ENCODE results near the gene IL1F10.

The IL1F10 gene

GRCh38 chr2:113039719-113040118, 28.1 kb upstream of the IL1F10 start:
- Histone ChIP-seq H3K4me3 (ENCODE audit: low read length) (no peak overlapping the region), H3K4me1 (ENCODE audit: insufficient read depth, low read length) (no peaks in the 10 kb centered on the region), H3K27ac (ENCODE audit: low read length) (no peak overlapping the region), H3K9me3 (ENCODE audit: insufficient read depth, low read depth, low read length) (no peaks in the 10 kb centered on the region; the same call in 1 of the 2 replicates), H3K27me3 (ENCODE audit: insufficient read depth, low read length) (no peaks in the 10 kb centered on the region), H3K36me3 (ENCODE audit: insufficient read depth, low read depth, low read length) (no peaks in the 10 kb centered on the region), H3K9ac (ENCODE audit: low read depth, low read length) (no peak overlapping the region)

DNA sequence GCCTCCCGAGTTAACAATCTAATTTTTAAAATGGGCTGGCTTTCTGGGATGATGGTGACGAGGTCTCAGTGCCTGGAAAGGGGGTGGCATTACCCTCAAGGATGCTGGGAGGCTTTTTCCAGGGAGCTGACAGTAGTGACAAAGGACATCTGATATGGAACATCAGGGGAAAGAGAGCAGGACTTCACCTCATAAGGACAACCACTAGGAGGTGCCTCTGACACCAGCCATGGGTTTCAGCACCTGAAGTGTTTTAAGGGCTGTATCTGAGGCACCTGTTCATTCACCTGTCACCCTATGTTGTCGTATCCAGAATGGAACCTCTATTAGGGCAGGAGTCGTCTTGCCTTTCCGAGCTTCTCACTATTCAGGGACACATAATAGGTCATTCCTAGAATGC, 25.9 kb upstream of the IL1F10 start:
- H3K9me3 ChIP-seq (ENCODE audit: insufficient read depth, low read depth, low read length): peaks cover under 1% of the 10 kb centered on the region
- H3K27ac ChIP-seq (ENCODE audit: low read length): no peak overlapping the region
- no peak overlapping the region for H3K4me3 ChIP-seq (ENCODE audit: low read length)
- H3K9ac ChIP-seq (ENCODE audit: low read depth, low read length): no peak overlapping the region
- H3K4me1 ChIP-seq (ENCODE audit: insufficient read depth, low read length): no peaks in the 10 kb centered on the region
- H3K27me3 ChIP-seq (ENCODE audit: insufficient read depth, low read length): no peaks in the 10 kb centered on the region
- no peaks in the 10 kb centered on the region for H3K36me3 ChIP-seq (ENCODE audit: insufficient read depth, low read depth, low read length)

- Histone ChIP-seq H3K4me1 (ENCODE audit: insufficient read depth, low read length) (no peaks in the 10 kb centered on the region), H3K9ac (ENCODE audit: low read depth, low read length) (no peak overlapping the region), H3K9me3 (ENCODE audit: insufficient read depth, low read depth, low read length) (peaks cover 11% of the 10 kb centered on the region; the same call in 1 of the 2 replicates), H3K36me3 (ENCODE audit: insufficient read depth, low read depth, low read length) (no peaks in the 10 kb centered on the region), H3K27ac (ENCODE audit: low read length) (no peak overlapping the region), H3K4me3 (ENCODE audit: low read length) (no peak overlapping the region), H3K27me3 (ENCODE audit: insufficient read depth, low read length) (no peaks in the 10 kb centered on the region)
Measured at GRCh38 chr2:113046465-113046864, 21.3 kb upstream of the IL1F10 start.

DNA sequence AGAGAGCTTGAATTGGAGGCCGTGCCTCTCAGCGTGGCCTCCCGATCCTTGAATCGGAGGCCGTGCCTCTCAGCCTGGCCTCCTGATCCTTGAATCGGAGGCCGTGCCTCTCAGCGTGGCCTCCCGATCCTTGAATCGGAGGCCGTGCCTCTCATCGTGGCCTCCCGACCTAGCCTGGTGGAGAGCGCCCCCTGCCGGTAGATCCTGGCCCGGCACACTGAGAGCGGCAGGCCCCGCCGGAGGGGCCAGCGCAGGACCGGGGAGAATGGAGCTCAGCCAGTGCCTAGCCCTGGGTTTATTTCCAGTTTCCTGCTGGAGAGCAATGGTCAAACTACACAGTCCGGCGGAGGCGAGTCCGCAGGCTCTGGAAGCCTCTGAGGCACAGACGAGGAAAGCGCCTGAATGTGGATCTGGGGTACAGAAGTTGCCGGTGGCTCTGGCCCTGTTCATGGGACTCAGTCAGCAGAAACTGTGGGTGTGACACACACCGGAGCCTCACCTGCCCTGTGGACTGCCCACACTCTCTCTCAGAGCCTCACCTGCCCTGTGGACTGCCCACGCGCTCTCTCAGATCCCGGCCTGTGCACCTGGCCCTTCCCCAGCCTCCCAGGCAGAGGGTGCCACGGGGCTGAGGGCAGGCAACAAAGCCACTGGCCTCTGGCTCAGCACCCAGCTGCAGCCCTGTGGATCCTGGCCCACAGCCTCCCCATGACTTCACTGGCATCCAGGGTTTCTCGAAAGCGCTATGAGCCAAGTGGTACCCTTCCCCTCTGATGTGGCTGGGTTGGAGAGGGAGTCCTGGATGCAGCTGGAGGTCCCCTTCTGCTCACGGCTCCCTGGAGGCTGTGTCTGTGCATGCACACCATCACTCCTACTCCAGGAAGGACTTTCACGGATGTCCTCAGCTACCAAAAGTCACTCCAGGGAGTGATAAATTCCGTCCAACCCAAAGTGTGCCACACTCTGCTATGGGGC, 16.6 kb upstream of the IL1F10 start:
- Histone ChIP-seq H3K27ac (ENCODE audit: low read length) (no peak overlapping the region), H3K4me1 (ENCODE audit: insufficient read depth, low read length) (no peaks in the 10 kb centered on the region), H3K9me3 (ENCODE audit: insufficient read depth, low read depth, low read length) (peaks cover 41% of the 10 kb centered on the region), H3K27me3 (ENCODE audit: insufficient read depth, low read length) (no peaks in the 10 kb centered on the region), H3K4me3 (ENCODE audit: low read length) (no peak overlapping the region), H3K36me3 (ENCODE audit: insufficient read depth, low read depth, low read length) (no peaks in the 10 kb centered on the region), H3K9ac (ENCODE audit: low read depth, low read length) (no peak overlapping the region)

DNA sequence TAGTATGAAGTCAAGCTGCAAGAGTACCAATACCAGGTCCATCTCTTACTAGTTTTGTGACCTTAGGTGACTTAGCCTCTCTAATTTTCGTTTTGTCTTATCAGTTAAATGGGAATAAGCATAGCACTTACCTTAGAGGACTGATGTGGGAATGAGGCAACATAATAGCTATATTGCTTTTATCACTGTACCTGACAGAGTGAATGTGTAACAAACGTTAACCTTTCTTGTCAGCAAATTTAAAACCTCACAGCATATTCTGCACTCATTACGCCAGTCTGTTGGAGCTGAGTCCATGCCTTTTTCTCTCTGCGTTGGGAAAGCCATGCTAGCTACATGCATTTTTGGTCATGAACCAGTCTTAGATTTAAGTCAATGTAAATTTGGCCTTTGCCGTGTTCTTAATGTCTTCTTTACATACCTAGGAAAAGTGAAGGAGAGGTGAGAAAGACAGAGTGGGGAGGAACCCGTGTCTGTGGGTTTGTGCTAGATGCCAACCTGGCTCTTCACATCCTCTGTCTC, 15.3 kb upstream of the IL1F10 start, which contains the start of gene IL36B:
Gene IL36B (minus strand): TSS at position 472 of the 522 bp plus-strand sequence.
- H3K27ac ChIP-seq (ENCODE audit: low read length): no peak within 1 kb of the TSS
- no peaks in the 10 kb centered on the region for H3K4me1 ChIP-seq (ENCODE audit: insufficient read depth, low read length)
- H3K36me3 ChIP-seq (ENCODE audit: insufficient read depth, low read depth, low read length): no peaks in the 10 kb centered on the region
- no peak within 1 kb of the TSS for H3K9ac ChIP-seq (ENCODE audit: low read depth, low read length)
- H3K4me3 ChIP-seq (ENCODE audit: low read length): no peak within 1 kb of the TSS
- peaks cover 42% of the 10 kb centered on the region for H3K9me3 ChIP-seq (ENCODE audit: insufficient read depth, low read depth, low read length)
- no peaks in the 10 kb centered on the region for H3K27me3 ChIP-seq (ENCODE audit: insufficient read depth, low read length)

DNA sequence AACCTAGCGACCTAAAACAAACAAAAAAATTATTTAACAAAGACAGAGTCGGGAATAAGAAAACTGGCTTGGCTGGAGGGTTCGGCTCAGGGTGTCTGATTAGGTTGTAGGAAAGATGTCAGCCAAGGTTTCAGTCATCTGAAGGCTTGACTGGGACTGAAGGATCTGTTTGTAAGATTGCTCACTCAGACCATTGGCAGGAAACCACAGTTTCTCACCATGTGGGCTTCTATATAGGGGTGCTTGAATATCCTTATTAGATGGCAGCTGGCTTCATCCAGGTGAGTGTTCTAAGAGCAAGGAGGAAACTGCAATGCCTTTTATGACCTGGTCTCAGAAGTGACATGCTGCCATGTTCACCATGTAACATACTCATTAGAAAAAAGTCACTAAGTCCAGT, 14.1 kb upstream of the IL1F10 start:
- H3K4me3 ChIP-seq (ENCODE audit: low read length): no peak overlapping the region
- peaks cover 42% of the 10 kb centered on the region for H3K9me3 ChIP-seq (ENCODE audit: insufficient read depth, low read depth, low read length)
- no peaks in the 10 kb centered on the region for H3K4me1 ChIP-seq (ENCODE audit: insufficient read depth, low read length)
- H3K27ac ChIP-seq (ENCODE audit: low read length): no peak overlapping the region
- no peak overlapping the region for H3K9ac ChIP-seq (ENCODE audit: low read depth, low read length)
- H3K27me3 ChIP-seq (ENCODE audit: insufficient read depth, low read length): no peaks in the 10 kb centered on the region; the same call in 1 of the 2 replicates
- no peaks in the 10 kb centered on the region for H3K36me3 ChIP-seq (ENCODE audit: insufficient read depth, low read depth, low read length)

DNA sequence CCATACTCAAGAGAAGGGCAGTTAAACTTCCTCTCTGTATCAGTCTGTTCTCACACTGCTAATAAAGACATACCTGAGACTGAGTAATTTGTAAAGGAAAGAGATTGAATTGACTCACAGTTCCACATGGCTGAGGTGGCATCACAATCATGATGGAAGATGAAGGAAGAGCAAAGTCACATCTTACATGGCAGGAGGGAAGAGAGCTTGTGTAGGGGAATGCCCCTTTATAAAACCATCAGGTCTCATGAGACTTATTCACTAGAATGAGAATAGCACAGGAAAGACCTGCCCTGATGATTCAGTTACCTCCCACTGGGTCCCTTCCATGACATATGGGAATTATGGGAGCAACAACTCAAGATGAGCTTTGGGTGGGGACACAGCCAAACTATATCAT, 13.7 kb upstream of the IL1F10 start:
- Histone ChIP-seq H3K36me3 (ENCODE audit: insufficient read depth, low read depth, low read length) (no peaks in the 10 kb centered on the region), H3K9me3 (ENCODE audit: insufficient read depth, low read depth, low read length) (peaks cover 42% of the 10 kb centered on the region), H3K4me1 (ENCODE audit: insufficient read depth, low read length) (no peaks in the 10 kb centered on the region), H3K9ac (ENCODE audit: low read depth, low read length) (no peak overlapping the region), H3K27me3 (ENCODE audit: insufficient read depth, low read length) (no peaks in the 10 kb centered on the region; the same call in 1 of the 2 replicates), H3K4me3 (ENCODE audit: low read length) (no peak overlapping the region), H3K27ac (ENCODE audit: low read length) (no peak overlapping the region)

DNA sequence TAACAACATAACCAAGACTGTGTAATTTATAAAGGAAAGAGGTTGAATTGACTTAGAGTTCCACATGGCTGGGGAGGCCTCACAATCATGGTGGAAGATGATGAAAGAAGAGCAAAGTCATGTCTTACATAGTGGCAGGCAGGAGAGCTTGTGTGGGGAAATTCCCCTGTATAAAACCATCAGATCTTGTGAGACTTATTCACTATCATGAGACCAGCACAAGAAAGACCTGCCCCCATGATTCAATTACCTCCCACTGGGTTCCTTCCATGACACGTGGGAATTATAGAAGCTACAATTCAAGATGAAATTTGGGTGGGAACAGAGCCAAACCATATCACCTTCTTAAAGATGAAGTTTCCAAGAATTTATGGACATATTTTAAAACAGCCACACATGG, 11.2 kb upstream of the IL1F10 start:
- peaks cover 36% of the 10 kb centered on the region for H3K9me3 ChIP-seq (ENCODE audit: insufficient read depth, low read depth, low read length)
- H3K4me3 ChIP-seq (ENCODE audit: low read length): no peak overlapping the region

DNA sequence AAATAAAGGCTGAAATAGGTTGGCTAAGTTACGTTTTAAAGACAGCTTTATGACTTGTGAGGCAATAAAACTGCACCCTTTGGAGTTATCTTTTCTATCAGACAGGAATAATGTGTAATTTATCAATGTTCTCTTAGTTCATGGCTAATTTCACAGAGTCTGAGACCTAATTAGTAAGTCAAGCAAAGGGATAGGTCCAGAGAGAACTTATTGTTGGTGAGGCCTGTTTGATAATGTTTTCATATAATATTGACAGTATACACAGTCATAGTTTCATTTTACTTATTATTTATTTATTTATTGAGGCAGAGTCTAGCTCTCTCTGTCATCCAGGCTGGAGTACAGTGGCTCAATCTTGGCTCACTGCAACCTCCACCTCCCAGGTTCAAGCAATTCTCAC, 10.7 kb upstream of the IL1F10 start:
- Histone ChIP-seq H3K36me3 (ENCODE audit: insufficient read depth, low read depth, low read length) (no peaks in the 10 kb centered on the region), H3K9me3 (ENCODE audit: insufficient read depth, low read depth, low read length) (peaks cover 36% of the 10 kb centered on the region), H3K4me1 (ENCODE audit: insufficient read depth, low read length) (no peaks in the 10 kb centered on the region), H3K27ac (ENCODE audit: low read length) (no peak overlapping the region), H3K9ac (ENCODE audit: low read depth, low read length) (no peak overlapping the region), H3K27me3 (ENCODE audit: insufficient read depth, low read length) (no peaks in the 10 kb centered on the region; the same call in 1 of the 2 replicates), H3K4me3 (ENCODE audit: low read length) (no peak overlapping the region)

More for the DNA sequence above, 11.2 kb upstream of the IL1F10 start:
- Histone ChIP-seq H3K27ac (ENCODE audit: low read length) (no peak overlapping the region), H3K36me3 (ENCODE audit: insufficient read depth, low read depth, low read length) (no peaks in the 10 kb centered on the region), H3K27me3 (ENCODE audit: insufficient read depth, low read length) (no peaks in the 10 kb centered on the region; the same call in 1 of the 2 replicates), H3K9ac (ENCODE audit: low read depth, low read length) (no peak overlapping the region), H3K4me1 (ENCODE audit: insufficient read depth, low read length) (no peaks in the 10 kb centered on the region)

GRCh38 chr2:113058411-113058994, 9.3 kb upstream of the IL1F10 start:
- Histone ChIP-seq H3K9ac (ENCODE audit: low read depth, low read length) (no peak overlapping the region), H3K4me1 (ENCODE audit: insufficient read depth, low read length) (no peaks in the 10 kb centered on the region), H3K27ac (ENCODE audit: low read length) (no peak overlapping the region), H3K9me3 (ENCODE audit: insufficient read depth, low read depth, low read length) (peaks cover 28% of the 10 kb centered on the region), H3K36me3 (ENCODE audit: insufficient read depth, low read depth, low read length) (no peaks in the 10 kb centered on the region), H3K27me3 (ENCODE audit: insufficient read depth, low read length) (peaks cover under 1% of the 10 kb centered on the region; the same call in 1 of the 2 replicates), H3K4me3 (ENCODE audit: low read length) (no peak overlapping the region)

DNA sequence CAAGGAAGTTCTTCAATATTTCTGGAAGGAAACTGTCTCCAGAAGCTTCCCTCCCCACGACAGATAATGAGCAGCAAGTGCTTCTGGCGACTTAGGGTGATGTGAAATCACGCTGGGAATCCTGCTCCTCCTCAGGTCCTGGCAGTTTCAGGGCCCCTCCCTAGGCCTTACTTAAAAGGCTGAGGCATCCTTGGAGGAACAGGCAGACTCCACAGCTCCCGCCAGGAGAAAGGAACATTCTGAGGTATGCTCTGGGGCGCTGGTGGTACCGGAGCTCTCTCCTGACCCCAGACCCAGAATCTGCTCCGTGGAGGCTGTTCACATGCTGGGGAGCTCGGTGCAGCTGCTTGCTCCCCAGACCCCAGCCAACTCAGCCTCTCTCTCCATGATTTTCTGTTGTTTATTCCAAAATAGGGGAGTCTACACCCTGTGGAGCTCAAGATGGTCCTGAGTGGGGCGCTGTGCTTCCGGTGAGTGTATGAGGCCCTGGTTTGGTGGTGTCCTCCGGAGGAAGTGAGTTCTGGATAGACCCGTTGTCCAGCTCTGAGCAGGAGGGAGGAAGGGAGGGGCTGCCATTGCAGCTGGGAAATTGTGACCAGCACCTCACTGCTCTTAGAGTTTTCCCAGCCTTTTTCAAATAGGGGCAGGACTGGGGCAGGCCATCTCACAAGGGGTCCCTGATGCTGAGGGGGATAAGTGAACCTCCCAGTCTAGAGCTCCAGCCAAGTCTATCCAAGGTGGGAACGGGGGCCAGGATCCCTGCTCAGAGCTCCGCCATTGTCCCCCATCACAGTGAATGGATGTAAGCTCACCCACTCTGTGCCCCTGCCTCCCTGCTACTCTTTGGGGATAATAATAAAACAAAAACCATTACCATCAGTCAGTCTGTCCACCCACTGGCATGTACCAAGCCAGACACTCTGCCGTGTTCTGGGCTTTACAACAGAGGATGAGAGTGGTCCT, 8.5 kb upstream of the IL1F10 start, which contains the start of gene IL36RN:
Gene IL36RN (plus strand): TSS at position 201 of the 963 bp plus-strand sequence. CDS start 241 bp downstream, at position 442.
- Histone ChIP-seq H3K4me1 (ENCODE audit: insufficient read depth, low read length) (no peaks in the 10 kb centered on the region), H3K9ac (ENCODE audit: low read depth, low read length) (no peak within 1 kb of the TSS), H3K4me3 (ENCODE audit: low read length) (no peak within 1 kb of the TSS), H3K36me3 (ENCODE audit: insufficient read depth, low read depth, low read length) (no peaks in the 10 kb centered on the region), H3K27me3 (ENCODE audit: insufficient read depth, low read length) (peaks cover 5% of the 10 kb centered on the region; the same call in 1 of the 2 replicates), H3K27ac (ENCODE audit: low read length) (no peak within 1 kb of the TSS), H3K9me3 (ENCODE audit: insufficient read depth, low read depth, low read length) (peaks cover 22% of the 10 kb centered on the region)
